Hematopoietic multipotent progenitor cell treated with erythropoietin and hydrocortisone succinate and interleukin-3 and kit ligand, for 17 days (in vitro differentiated cells): ENCODE measurements around the gene PNPLA5.
"Not testable (repeated sequence)": the region's sequence is repeated elsewhere in the genome, so short reads cannot be mapped to it uniquely, and the experiment has no call there.

Source experiments
- DNase-seq: peaks from one replicate; pipeline ENCODE4 v3.0.0-alpha.2; 2015; ENCODE audit warnings: low spot score

The PNPLA5 gene

GRCh38 chr22:43881091-43882061 is 10.4 kb downstream of the PNPLA5 start:
- DNase-seq: no peak

DNA sequence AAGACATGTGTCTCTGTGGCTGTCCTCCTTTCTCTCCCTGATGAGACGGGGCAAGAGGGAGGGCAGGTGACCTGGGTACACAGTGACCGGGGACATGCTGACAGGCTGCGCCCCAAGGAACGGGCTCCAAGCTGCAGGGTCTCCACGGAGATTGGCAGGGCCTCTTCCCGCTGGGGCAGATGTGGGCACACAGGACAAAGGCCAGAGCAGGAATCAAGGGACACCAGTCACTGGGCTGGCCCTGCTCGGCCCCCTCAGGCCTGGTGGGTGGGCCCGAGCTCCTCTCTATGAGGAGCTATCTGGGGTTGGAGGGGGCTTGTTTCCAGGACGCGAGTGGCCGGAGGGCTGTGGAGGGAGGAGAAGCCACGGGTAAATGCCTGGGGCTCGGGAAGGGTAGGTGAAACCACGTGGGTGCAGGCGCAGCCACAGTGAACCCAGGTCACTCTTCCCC is 11.2 kb downstream of the PNPLA5 start:
- no peak for DNase-seq

DNA sequence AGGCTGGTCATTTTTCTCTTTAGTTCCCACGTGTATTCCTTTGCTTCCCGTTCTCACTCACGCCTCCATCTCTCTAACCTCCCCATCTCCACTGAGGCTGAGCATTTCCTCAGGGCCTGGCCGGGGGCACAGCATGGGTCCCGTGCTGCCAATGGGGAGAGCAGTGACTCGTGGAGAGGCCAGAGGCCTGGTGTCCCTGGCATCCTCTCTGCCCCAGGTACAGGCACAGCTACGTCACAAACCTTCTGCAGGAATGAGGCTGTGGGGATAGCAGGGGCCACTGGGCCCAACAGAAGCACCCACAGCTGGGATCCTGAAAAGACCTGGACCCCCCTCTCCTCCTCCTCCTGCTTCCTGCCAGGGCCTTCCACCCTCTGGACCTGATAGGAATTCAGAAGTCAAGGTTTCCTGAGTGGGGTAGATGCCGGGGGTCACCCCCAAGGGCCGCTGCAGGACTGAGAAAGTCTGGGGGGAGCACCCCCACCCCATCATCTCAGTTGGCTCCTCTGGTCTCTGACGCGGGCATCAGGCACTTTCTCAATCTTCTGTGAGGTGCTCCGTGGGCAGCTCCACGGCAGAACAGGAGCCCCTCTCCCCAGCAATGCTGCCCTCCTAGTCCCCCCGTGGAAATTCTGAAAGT is 11.8 kb downstream of the PNPLA5 start:
- DNase-seq: no peak

DNA sequence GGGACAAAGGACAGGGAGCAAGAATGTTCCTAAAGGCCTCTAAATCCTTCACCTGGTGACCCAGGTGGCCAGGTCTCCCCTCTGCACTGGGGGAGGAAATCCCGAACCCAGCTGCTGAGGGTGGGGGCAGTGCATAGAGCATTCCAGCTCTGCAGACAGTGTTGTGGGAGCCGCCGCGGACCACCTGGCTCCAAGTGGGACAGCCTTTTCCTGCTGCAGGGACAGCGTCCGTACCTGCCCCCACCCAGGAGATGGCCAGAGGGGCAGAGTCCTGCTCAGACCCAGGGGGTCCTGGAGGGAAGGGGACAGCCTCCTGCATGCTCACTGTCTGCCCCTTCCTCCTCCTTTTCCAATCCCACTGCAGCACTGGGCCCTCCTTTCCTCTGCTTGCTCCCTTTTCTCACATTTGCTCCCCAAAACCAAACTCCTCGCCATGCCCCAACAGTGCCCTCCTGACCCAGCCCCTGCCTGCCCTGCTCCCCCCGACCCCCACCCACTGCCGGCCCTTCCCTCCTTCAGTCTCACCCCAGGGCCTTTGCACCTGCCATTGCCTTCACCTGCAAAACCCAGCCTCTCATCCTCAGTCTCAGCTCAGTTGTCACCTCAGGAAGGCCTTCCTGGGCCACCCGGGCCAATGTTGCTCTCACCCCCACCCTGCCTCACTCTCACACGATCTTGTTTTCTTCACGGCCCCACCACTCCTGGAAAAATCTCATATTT is 12.8 kb downstream of the PNPLA5 start:
- no peak for DNase-seq

- DNase-seq: no peak
Measured at GRCh38 chr22:43878079-43878795, 13.6 kb downstream of the PNPLA5 start.

- DNase-seq: no peak
Measured at GRCh38 chr22:43876866-43877509, 14.8 kb downstream of the PNPLA5 start.

DNA sequence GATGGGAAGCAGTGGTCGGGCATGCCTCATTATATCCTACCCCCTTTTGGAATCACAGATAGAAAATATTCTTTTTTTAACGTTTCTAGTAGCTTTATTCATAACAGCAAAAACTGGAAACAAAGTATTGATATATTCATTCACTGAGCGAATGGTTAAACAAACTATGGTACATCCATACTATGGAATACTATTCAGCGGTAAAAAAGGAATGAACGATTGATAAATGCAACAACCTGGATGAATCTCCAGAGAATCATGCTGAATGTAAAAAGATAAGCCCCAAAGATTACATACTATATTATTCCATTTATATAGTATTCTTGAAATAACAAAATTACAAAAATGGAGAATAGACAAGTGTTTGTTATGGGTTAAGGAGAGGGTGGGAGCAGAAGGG is 22.0 kb downstream of the PNPLA5 start:
- no peak for DNase-seq

GRCh38 chr22:43869001-43869400 is 22.8 kb downstream of the PNPLA5 start:
- DNase-seq: not testable (repeated sequence)

DNA sequence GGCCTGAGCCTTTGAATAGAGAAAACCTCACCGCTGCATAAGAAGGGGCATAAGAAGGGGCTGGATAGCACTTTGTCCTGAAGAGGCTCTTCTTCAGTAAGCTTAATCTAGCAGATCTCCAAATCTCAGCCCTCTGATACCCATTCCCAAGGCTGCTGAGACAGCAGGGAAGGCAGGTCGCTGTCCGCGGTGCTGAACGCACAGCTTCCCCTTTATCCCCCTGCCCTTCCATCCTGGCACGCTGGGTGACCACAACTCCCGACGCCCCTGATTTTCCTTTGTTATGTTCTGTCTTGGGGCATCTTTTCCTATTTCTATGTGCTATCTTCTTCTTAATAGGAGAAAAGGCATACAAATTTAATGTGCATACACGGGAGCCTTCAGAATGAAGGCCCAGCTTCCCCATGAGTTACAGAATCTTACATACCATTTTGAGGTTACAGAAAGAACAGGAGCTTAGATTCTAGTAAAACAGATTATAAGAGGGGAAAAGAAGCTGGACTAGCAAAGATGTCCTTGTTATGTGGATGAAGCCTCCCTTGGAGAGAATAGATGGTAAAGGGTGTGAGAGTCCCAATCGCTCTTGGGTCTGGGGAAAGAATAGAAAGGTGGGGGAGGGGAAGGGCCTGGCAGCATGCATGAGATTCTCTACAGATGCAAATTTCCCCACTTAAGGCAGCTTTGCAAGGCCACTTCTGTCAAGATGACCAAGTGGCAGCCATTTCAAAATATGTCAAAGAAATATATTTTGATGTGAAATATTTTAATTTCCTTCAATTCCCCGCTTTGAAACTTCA is 23.8 kb downstream of the PNPLA5 start:
- DNase-seq: no peak

GRCh38 chr22:43862882-43863202 is 29.0 kb downstream of the PNPLA5 start:
- no peak for DNase-seq

DNA sequence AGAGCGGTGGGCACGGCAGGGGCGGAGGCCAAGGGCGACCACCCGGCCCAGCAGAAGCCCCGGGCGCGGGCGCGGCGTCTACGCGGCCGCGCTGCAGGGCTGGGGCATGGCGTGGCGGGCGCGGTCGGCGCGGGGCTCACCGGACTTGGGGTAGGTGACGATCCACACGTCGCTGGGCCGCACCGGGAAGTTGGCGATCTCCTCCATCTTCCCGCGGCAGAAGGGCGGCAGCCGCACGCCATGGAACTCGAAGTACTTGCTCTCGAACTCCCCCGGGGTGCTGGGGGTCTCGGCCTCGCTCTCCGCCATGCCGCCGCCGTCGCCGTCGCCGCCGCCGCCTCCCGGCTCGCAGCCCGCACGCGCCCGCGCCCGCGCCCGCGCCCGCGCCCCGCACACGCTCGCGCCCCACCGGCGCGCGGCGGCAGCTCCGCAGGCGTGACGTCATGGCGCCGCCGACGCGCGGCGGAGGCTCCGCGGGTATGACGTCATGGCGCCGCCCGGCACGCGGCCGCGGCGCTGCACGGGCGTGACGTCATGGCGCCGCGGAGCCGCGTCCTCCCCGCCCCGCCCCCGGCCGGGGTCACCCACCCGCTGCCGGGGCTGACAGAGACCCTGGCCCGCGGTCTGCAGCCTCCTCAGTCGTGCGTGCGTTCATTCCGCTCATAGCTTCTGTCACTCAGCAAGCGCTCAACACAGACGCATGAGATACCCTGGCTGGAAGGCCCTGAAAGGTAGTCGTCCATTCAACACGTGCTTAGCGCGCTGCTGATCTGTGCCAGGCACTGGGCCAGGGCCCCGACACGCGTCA is 29.5 kb downstream of the PNPLA5 start, which contains the start of gene SULT4A1:
SULT4A1 (minus strand) TSS at position 440 of the 808 bp plus-strand sequence; CDS start at position 309, 131 bp downstream.
- DNase-seq: no peak

GRCh38 chr22:43861529-43861928 is 30.3 kb downstream of the PNPLA5 start:
- no peak for DNase-seq

GRCh38 chr22:43860831-43861230 is 31.0 kb downstream of the PNPLA5 start:
- no peak for DNase-seq

GRCh38 chr22:43860126-43860525 is 31.7 kb downstream of the PNPLA5 start:
- DNase-seq: no peak

- no peak for DNase-seq
Measured at GRCh38 chr22:43859621-43860020, 32.2 kb downstream of the PNPLA5 start.

DNA sequence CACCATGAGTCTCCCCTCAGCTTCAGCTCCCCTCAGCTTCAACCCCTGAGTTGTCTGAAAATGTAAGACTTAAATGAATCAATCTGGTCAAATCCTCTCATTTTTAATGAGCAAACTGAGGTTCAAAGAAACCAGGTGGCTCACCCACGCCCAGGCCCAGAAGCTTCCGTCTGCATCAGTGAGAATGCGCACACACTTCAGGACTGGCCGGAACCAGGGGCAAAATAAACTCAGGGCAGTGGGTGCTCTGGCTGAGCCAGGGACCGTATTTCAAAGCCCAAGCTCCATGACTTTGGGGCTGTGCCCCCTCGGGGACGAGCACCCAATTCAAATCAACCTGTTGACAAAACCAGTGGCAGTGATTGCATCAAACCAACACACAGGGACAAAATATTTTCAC is 32.6 kb downstream of the PNPLA5 start:
- no peak for DNase-seq

DNA sequence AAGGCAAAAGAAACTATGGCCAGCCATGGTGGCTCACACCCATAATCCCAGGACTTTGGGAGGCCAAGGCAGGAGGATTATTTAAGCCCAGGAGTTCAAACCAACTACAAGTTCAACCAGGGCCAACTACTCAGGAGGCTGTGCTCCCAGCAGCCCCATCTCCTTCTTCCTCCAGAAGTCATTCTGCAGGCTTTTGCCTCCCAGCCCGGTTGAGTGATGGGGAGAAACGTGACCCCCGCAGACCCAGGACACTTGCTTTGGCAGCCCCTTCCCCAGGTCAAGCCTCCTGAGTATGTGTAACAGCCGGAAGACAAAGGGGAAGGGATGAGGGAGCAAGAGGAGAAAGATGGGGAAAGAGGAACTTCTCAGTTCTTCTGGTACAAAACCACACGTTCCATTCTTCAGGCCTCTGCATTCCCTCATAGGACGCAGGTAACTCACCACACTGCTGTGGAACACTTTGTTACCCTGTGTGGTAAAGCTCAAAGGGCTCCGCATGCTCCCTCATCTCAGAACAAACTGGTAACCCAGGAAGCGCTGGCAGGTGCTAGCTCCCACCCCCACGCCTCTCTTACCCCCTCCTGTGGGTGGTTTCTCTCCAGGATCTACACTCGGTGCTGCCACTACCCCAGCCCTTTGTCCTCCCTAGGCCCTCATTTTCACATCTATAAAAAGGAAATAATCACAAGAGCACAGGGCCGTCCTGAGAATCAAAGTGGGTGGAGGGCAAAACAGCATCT is 33.5 kb downstream of the PNPLA5 start:
- no peak for DNase-seq

GRCh38 chr22:43857367-43857766 is 34.4 kb downstream of the PNPLA5 start:
- no peak for DNase-seq

DNA sequence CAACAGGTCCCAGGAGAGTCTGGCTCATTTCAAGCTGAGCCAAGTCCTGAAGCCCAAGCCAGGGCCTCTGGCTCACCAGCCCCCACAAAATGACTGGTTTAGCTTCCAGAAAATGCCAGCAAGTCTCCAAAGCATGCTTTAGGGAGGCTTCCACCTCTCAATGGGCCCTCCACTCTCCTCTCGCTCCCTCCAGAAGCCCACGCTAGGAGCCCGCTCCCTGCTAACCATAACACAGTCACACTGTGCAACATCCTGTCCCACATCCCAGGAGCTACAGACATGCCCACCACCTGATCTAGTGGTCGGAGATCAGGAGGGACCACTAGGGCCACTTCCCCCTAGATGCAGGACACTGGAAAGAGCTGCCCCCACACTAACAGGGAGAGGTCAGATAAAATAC is 36.4 kb downstream of the PNPLA5 start:
- DNase-seq: no peak
